GM12891 (cell line): ENCODE data around the gene C1QTNF12.
A peak's percentile ranks its signal among the peaks of the same experiment; 100 is the strongest.

ENCODE experiments used
- DNase-seq: peaks from one replicate; pipeline ENCODE4 v3.0.0; 2011; ENCODE audit warnings: low spot score; ENCODE audit not compliant: insufficient read length
- FAIRE-seq: peaks from 2 replicates; lab custom pipeline; 2011; peaks lifted over from hg19 to GRCh38; lab: Jason Lieb, UNC
- PAX5 ChIP-seq: IDR thresholded peaks from 2 replicates; pipeline ENCODE4 v1.6.1; 2011; ENCODE audit warnings: low read length, moderate library complexity, mild to moderate bottlenecking; ENCODE audit not compliant: insufficient read depth, severe bottlenecking
- POLR2A ChIP-seq: IDR thresholded peaks from 2 replicates; pipeline ENCODE4 v1.6.1; 2011; ENCODE audit warnings: low read depth, low read length, control low read depth
- POLR2AphosphoS5 ChIP-seq: IDR thresholded peaks from 2 replicates; pipeline ENCODE4 v1.6.1; 2011; ENCODE audit warnings: low read depth, low read length, control low read depth
- POU2F2 ChIP-seq: IDR thresholded peaks from 2 replicates; pipeline ENCODE4 v1.6.1; 2011; ENCODE audit warnings: low read depth, mild to moderate bottlenecking, control low read depth, low read length, moderate library complexity
- SPI1 ChIP-seq: IDR thresholded peaks from 2 replicates; pipeline ENCODE4 v1.6.1; 2011; ENCODE audit warnings: low read depth, low read length, control low read depth
- TAF1 ChIP-seq: IDR thresholded peaks from 2 replicates; pipeline ENCODE4 v1.6.1; 2011; ENCODE audit warnings: low read depth, low read length, control low read depth

Gene C1QTNF12

GRCh38 chr1:1290238-1290731, 43.8 kb upstream of the C1QTNF12 start:
- DNase-seq: peak; percentile 89
- TF ChIP-seq POU2F2: no peak
- peak; percentile 86 for FAIRE-seq

GRCh38 chr1:1287288-1288110, 41.0 kb upstream of the C1QTNF12 start:
- TF ChIP-seq POLR2AphosphoS5 (no peak), PAX5 (no peak), POLR2A (no peak), SPI1 (no peak), TAF1 (no peak)
- no peak for FAIRE-seq
- no peak for DNase-seq

- FAIRE-seq (no peak), DNase-seq (no peak)
These were observed 40.1 kb upstream of the C1QTNF12 start for GRCh38 chr1:1286313-1287261.

GRCh38 chr1:1285611-1286311, 39.2 kb upstream of the C1QTNF12 start:
- FAIRE-seq (no peak), DNase-seq (no peak)
- TF ChIP-seq POLR2A (no peak), POLR2AphosphoS5 (no peak), PAX5 (no peak), TAF1 (no peak), SPI1 (no peak), POU2F2 (no peak)

More at GRCh38 chr1:1286313-1287261, 40.1 kb upstream of the C1QTNF12 start:
- TF ChIP-seq TAF1: no peak
- no peak for TF ChIP-seq POU2F2
- no peak for TF ChIP-seq SPI1
- no peak for TF ChIP-seq POLR2A
- no peak for TF ChIP-seq PAX5
- no peak for TF ChIP-seq POLR2AphosphoS5

- no peak for DNase-seq
- no peak for FAIRE-seq
- TF ChIP-seq SPI1 (no peak), TAF1 (no peak), POLR2AphosphoS5 (no peak), POLR2A (no peak), POU2F2 (no peak), PAX5 (no peak)
These were observed 38.6 kb upstream of the C1QTNF12 start for GRCh38 chr1:1285102-1285571.

- FAIRE-seq (no peak), DNase-seq (no peak)
- no peak for TF ChIP-seq POLR2A
- TF ChIP-seq SPI1: no peak
- no peak for TF ChIP-seq TAF1
These were observed 37.9 kb upstream of the C1QTNF12 start for GRCh38 chr1:1284221-1285101.

GRCh38 chr1:1283821-1284220, 37.3 kb upstream of the C1QTNF12 start:
- no peak for FAIRE-seq
- no peak for DNase-seq
- TF ChIP-seq POLR2AphosphoS5 (no peak), PAX5 (peak; percentile 26)

- DNase-seq (no peak), FAIRE-seq (no peak)
- TF ChIP-seq PAX5: no peak
These were observed 36.5 kb upstream of the C1QTNF12 start for GRCh38 chr1:1282998-1283397.

GRCh38 chr1:1281533-1282321, 35.2 kb upstream of the C1QTNF12 start:
- FAIRE-seq: no peak
- no peak for DNase-seq
- TF ChIP-seq SPI1: no peak
- TF ChIP-seq POLR2A: no peak
- no peak for TF ChIP-seq TAF1
- TF ChIP-seq POLR2AphosphoS5: no peak
- no peak for TF ChIP-seq PAX5
- TF ChIP-seq POU2F2: no peak
